NCI-H146 treated with DMSO at 0.1 percent for 48 hours (cell line): ENCODE results near the gene ADGRA1.
"Not testable (repeated sequence)": the region's sequence is repeated elsewhere in the genome, so short reads cannot be mapped to it uniquely, and the experiment has no call there.

Source experiments
- DNase-seq: peaks from one replicate; lab custom pipeline; 2025; ENCODE audit not compliant: unreplicated experiment; lab: John Stamatoyannopoulos, UW

Gene ADGRA1

GRCh38 chr10:133141144-133141957 is 53.6 kb downstream of the ADGRA1 start:
- no peak for DNase-seq

GRCh38 chr10:133141958-133142340 is 54.2 kb downstream of the ADGRA1 start:
- no peak for DNase-seq

- DNase-seq, result no peak
Observed at GRCh38 chr10:133142523-133143199, 54.9 kb downstream of the ADGRA1 start.

GRCh38 chr10:133143200-133143533 is 55.4 kb downstream of the ADGRA1 start:
- no peak for DNase-seq

- DNase-seq, result no peak
Observed at GRCh38 chr10:133143546-133143945, 55.8 kb downstream of the ADGRA1 start.

- no peak for DNase-seq
Observed at GRCh38 chr10:133144771-133145170, 57.0 kb downstream of the ADGRA1 start.

- DNase-seq, result no peak
Observed at GRCh38 chr10:133150226-133150625, 62.5 kb downstream of the ADGRA1 start.

- no peak for DNase-seq
Observed at GRCh38 chr10:133150656-133151055, 62.9 kb downstream of the ADGRA1 start.

- not testable (repeated sequence) for DNase-seq
Observed at GRCh38 chr10:133151071-133151470, 63.3 kb downstream of the ADGRA1 start.

GRCh38 chr10:133151543-133151972 is 63.8 kb downstream of the ADGRA1 start:
- DNase-seq, result no peak

- no peak for DNase-seq
Observed at GRCh38 chr10:133154411-133154810, 66.7 kb downstream of the ADGRA1 start.

GRCh38 chr10:133154996-133155778 is 67.5 kb downstream of the ADGRA1 start:
- DNase-seq, result no peak

GRCh38 chr10:133156674-133157579 is 69.2 kb downstream of the ADGRA1 start:
- no peak for DNase-seq

GRCh38 chr10:133157662-133158436 is 70.1 kb downstream of the ADGRA1 start:
- DNase-seq, result no peak

GRCh38 chr10:133158437-133158755 is 70.7 kb downstream of the ADGRA1 start:
- no peak for DNase-seq

- no peak for DNase-seq
Observed at GRCh38 chr10:133158756-133159610, 71.3 kb downstream of the ADGRA1 start.

- DNase-seq, result no peak
Observed at GRCh38 chr10:133159611-133159949, 71.9 kb downstream of the ADGRA1 start.

GRCh38 chr10:133159950-133160825 is 72.5 kb downstream of the ADGRA1 start, which contains the start of gene KNDC1:
TSS of gene KNDC1 (plus strand) at chr10:133160219. CDS start at chr10:133160468, 249 bp downstream.
- DNase-seq, result no peak
